ENCODE measurements around the gene BTBD16. TPM values are rescaled to one million over a fixed set of nuclear protein-coding genes. Genes with fewer than 3 reads are reported as not detected.

BTBD16 gene
- total and polyA plus RNA-seq, 2 donors (not counting 1 experiment from before 2014, with no cell fraction given), result not detected

DNA sequence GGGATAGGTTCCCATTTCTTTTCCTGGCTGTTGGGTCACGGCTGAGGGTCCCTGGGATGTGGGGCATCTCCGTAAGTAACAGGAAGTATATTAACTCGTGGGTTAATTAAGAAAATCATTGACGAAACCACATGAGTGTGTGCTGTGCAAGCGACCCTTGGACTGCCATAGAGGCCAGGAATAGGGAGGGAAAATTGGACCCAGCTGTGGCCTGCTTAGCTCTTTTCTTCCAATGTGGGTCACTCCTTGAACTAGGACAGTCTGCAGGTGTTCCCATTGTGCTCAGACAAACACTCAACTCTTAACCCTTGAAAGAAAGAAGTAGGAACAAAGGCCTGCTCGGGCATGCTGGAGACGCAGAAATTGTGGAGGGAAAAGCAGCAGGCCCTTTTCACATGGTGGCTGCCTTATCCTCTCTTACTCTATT lies 77.9 kb downstream of the BTBD16 start:
- intact Hi-C loops (cut with micrococcal nuclease), result loop anchor here (2.0 to 10.0 kb wide), 2 partner anchors 26 to 1206 kb away; partner anchors contain the start of gene PLEKHA1
- no peaks in the 10 kb centered on the region for H4K20me1 ChIP-seq (ENCODE audit: control insufficient read depth, insufficient read depth, low read length, poor library complexity, severe bottlenecking)
- ATAC-seq (ENCODE audit: low read depth) (no peak), DNase-seq (no peak)
- Mint-ChIP-seq H3K27me3 (peaks cover 40% of the 10 kb centered on the region), H3K4me3 (no peak overlapping the region), H3K4me1 (peaks cover 11% of the 10 kb centered on the region), H3K27ac (no peak overlapping the region), H3K9me3 (ENCODE audit: insufficient read depth) (no peaks in the 10 kb centered on the region)
- no peak for TF ChIP-seq CTCF (IDR thresholded peaks at IDR 0.05)
- peaks cover 0 to 10% (median 1%) of the 10 kb centered on the region in 4 experiments for H3K27me3 ChIP-seq (replicated peaks in 1 of 4; ENCODE audit: control extremely low read depth in 1 of 4, control insufficient read depth in 3 of 4, insufficient read depth in 4 of 4, low read length in 3 of 4)
- H3K4me1 ChIP-seq (ENCODE audit: control insufficient read depth in 2 of 2, insufficient read depth in 2 of 2, low read length in 2 of 2), result peaks cover 11 to 13% of the 10 kb centered on the region in 2 donors
- no peak overlapping the region for H3K9ac ChIP-seq (ENCODE audit: low read length)
- H3K4me3 ChIP-seq (ENCODE audit: control extremely low read depth in 1 of 5, extremely low read depth in 1 of 5, insufficient read depth in 1 of 5, low read depth in 2 of 5, low read length in 4 of 5), result no peak overlapping the region
- H3K36me3 ChIP-seq (replicated peaks in 1 of 2; ENCODE audit: control extremely low read depth in 1 of 2, control insufficient read depth in 1 of 2, extremely low read depth in 1 of 2, insufficient read depth in 2 of 2, low read length in 1 of 2), result no peaks in the 10 kb centered on the region
- no peaks in the 10 kb centered on the region for H3K79me2 ChIP-seq (ENCODE audit: control insufficient read depth, insufficient read depth, low read length)
- H3K27ac ChIP-seq (ENCODE audit: low read length in 2 of 2), result no peak overlapping the region
- POLR2A ChIA-PET, result no interaction called here
- CTCF ChIA-PET, result interaction anchor here (0.7 to 2.5 kb wide), 2 partner anchors 9 to 86 kb away, joined by 3 to 14 read pairs; no protein-coding TSS in a partner anchor
- no peak overlapping the region for H2AFZ ChIP-seq (ENCODE audit: insufficient read depth, low read depth, low read length, poor library complexity, severe bottlenecking)
- WGBS (ENCODE audit: insufficient coverage), result 83% methylated on average over 6 of the region's 7 CpGs
- peaks cover 0 to 10% (median 0%) of the 10 kb centered on the region in 3 donors for H3K9me3 ChIP-seq (ENCODE audit: control extremely low read depth in 1 of 3, control insufficient read depth in 2 of 3, insufficient read depth in 1 of 3, low read length in 2 of 3)
- no peak overlapping the region for H3K4me2 ChIP-seq (replicated peaks; ENCODE audit: low read depth, low read length, poor library complexity, severe bottlenecking)

GRCh38 chr10:122349758-122350369 lies 78.8 kb downstream of the BTBD16 start:
- no peak overlapping the region for H2AFZ ChIP-seq (ENCODE audit: insufficient read depth, low read depth, low read length, poor library complexity, severe bottlenecking)
- no peak overlapping the region for H3K27ac Mint-ChIP-seq
- peaks cover 42% of the 10 kb centered on the region for H3K27me3 Mint-ChIP-seq
- no peak overlapping the region for H3K4me3 Mint-ChIP-seq
- 76% methylated on average over 3 of the region's 3 CpGs for WGBS (ENCODE audit: insufficient coverage)
- no peaks in the 10 kb centered on the region for H3K79me2 ChIP-seq (ENCODE audit: control insufficient read depth, insufficient read depth, low read length)
- no peak for DNase-seq
- H3K27ac ChIP-seq (ENCODE audit: low read length in 2 of 2), result no peak overlapping the region
- no peak for ATAC-seq (ENCODE audit: low read depth)
- no peak overlapping the region for H3K9ac ChIP-seq (ENCODE audit: low read length)
- CTCF ChIA-PET, result interaction anchor here (2.5 kb wide), 1 partner anchor 86 kb away, joined by 14 read pairs; no protein-coding TSS in a partner anchor
- peaks cover 0 to 10% (median 0%) of the 10 kb centered on the region in 3 donors for H3K9me3 ChIP-seq (ENCODE audit: control extremely low read depth in 1 of 3, control insufficient read depth in 2 of 3, insufficient read depth in 1 of 3, low read length in 2 of 3)
- H3K27me3 ChIP-seq (replicated peaks in 1 of 4; ENCODE audit: control extremely low read depth in 1 of 4, control insufficient read depth in 3 of 4, insufficient read depth in 4 of 4, low read length in 3 of 4), result peaks cover 0 to 10% (median under 1%) of the 10 kb centered on the region in 4 experiments
- intact Hi-C loops (cut with micrococcal nuclease), result loop anchor here (2.0 to 10.0 kb wide), 2 partner anchors 25 to 1205 kb away; partner anchors contain the start of gene PLEKHA1
- no peaks in the 10 kb centered on the region for H3K36me3 ChIP-seq (replicated peaks in 1 of 2; ENCODE audit: control extremely low read depth in 1 of 2, control insufficient read depth in 1 of 2, extremely low read depth in 1 of 2, insufficient read depth in 2 of 2, low read length in 1 of 2)
- H3K4me3 ChIP-seq (ENCODE audit: control extremely low read depth in 1 of 5, extremely low read depth in 1 of 5, insufficient read depth in 1 of 5, low read depth in 2 of 5, low read length in 4 of 5), result no peak overlapping the region
- H3K9me3 Mint-ChIP-seq (ENCODE audit: insufficient read depth), result no peaks in the 10 kb centered on the region
- no peaks in the 10 kb centered on the region for H4K20me1 ChIP-seq (ENCODE audit: control insufficient read depth, insufficient read depth, low read length, poor library complexity, severe bottlenecking)
- POLR2A ChIA-PET, result no interaction called here
- peaks cover 11 to 13% of the 10 kb centered on the region in 2 donors for H3K4me1 ChIP-seq (ENCODE audit: control insufficient read depth in 2 of 2, insufficient read depth in 2 of 2, low read length in 2 of 2)
- H3K4me1 Mint-ChIP-seq, result peaks cover 11% of the 10 kb centered on the region
- TF ChIP-seq CTCF (IDR thresholded peaks at IDR 0.05) (no peak), EZH2 (IDR thresholded peaks at IDR 0.05; ENCODE audit: borderline replicate concordance, insufficient read depth, low read depth, low read length, poor library complexity, severe bottlenecking) (no peak)
- H3K4me2 ChIP-seq (replicated peaks; ENCODE audit: low read depth, low read length, poor library complexity, severe bottlenecking), result no peak overlapping the region

Measured in B cell (primary cell).